Measurements from ENCODE around the gene CTSE.

- TF ChIP-seq CTCF (IDR thresholded peaks at IDR 0.05) (no peak), POLR2A (IDR thresholded peaks at IDR 0.05) (no peak), POLR2AphosphoS5 (IDR thresholded peaks at IDR 0.05) (no peak)
These were observed 51.1 kb downstream of the CTSE start for GRCh38 chr1:205972491-205973168.
